HL-60 (cell line): ENCODE results near the gene POMT1.

Experiments used
- CTCF ChIP-seq: IDR thresholded peaks from one replicate; pipeline ENCODE4 v1.5.1; 2011; ENCODE audit warnings: low read length, control low read depth, inconsistent platforms; ENCODE audit not compliant: insufficient read depth
- GABPA ChIP-seq: IDR thresholded peaks from 2 replicates; pipeline ENCODE4 v1.6.1; 2012; ENCODE audit warnings: low read depth
- POLR2AphosphoS5 ChIP-seq: IDR thresholded peaks from 2 replicates; pipeline ENCODE4 v1.6.1; 2012; ENCODE audit warnings: low read depth
- REST ChIP-seq: IDR thresholded peaks from 2 replicates; pipeline ENCODE4 v1.6.1; 2012; ENCODE audit warnings: low read depth; ENCODE audit not compliant: insufficient replicate concordance

GRCh38 chr9:131485206-131485605 lies 17.5 kb upstream of the POMT1 start:
- TF ChIP-seq CTCF, result no peak
- no peak for TF ChIP-seq POLR2AphosphoS5
- no peak for TF ChIP-seq GABPA
- no peak for TF ChIP-seq REST
